Brain microvascular endothelial cell (primary cell): Measurements from ENCODE around the gene MEF2A.
A peak's percentile ranks its signal among the peaks of the same experiment; 100 is the strongest.

Experiments used
- DNase-seq: peaks from one replicate; pipeline ENCODE4 v3.0.0-alpha.2; 2020
- H3K27ac ChIP-seq: fragments of 250-450 bp; sonication (Bioruptor Pico); 2 replicates; pipeline ENCODE4 v1.5.1; 2020; ENCODE audit warnings: mild to moderate bottlenecking, moderate library complexity
- H3K27me3 ChIP-seq: fragments of 250-450 bp; sonication (Bioruptor Pico); replicated peaks from 2 replicates; pipeline ENCODE4 v1.5.1; 2020; ENCODE audit warnings: mild to moderate bottlenecking
- H3K36me3 ChIP-seq: fragments of 250-450 bp; sonication (Bioruptor Pico); replicated peaks from 2 replicates; pipeline ENCODE4 v1.5.1; 2020; ENCODE audit warnings: mild to moderate bottlenecking
- H3K4me3 ChIP-seq: 2 replicates; pipeline ENCODE4 v1.5.1; 2011; ENCODE audit warnings: low read depth, mild to moderate bottlenecking, control low read depth, low read length, moderate library complexity
- CTCF ChIP-seq: IDR thresholded peaks from 2 replicates; pipeline ENCODE4 v1.5.1; 2011; ENCODE audit warnings: low read depth, mild to moderate bottlenecking, moderate library complexity, low read length, control low read depth, inconsistent platforms; ENCODE audit errors: missing control alignments
- in situ Hi-C: cut with HindIII; loops from 2 replicates; pipeline ENCODE4 v1.10.0; 2017; ENCODE audit warnings: low sequenced_read_pairs, low pct_ligation_motif_present

The MEF2A gene

GRCh38 chr15:99536422-99537040 is 29.3 kb upstream of the MEF2A start:
- DNase-seq = peak; percentile 83
- TF ChIP-seq CTCF = no peak
- peak overlapping the region; percentile 72 for H3K27ac ChIP-seq
- in situ Hi-C loops = no loop called here
- H3K36me3 ChIP-seq = no peaks in the 10 kb centered on the region
- H3K4me3 ChIP-seq = no peak overlapping the region
- H3K27me3 ChIP-seq = no peaks in the 10 kb centered on the region

GRCh38 chr15:99537344-99537743 is 28.4 kb upstream of the MEF2A start:
- Histone ChIP-seq H3K4me3 (no peak overlapping the region), H3K27me3 (no peaks in the 10 kb centered on the region), H3K27ac (peak overlapping the region; percentile 72), H3K36me3 (no peaks in the 10 kb centered on the region)
- TF ChIP-seq CTCF = no peak
- in situ Hi-C loops = no loop called here
- peak; percentile 47 for DNase-seq

GRCh38 chr15:99538261-99538660 is 27.5 kb upstream of the MEF2A start:
- H3K4me3 ChIP-seq = no peak overlapping the region
- TF ChIP-seq CTCF = no peak
- DNase-seq = no peak
- in situ Hi-C loops = no loop called here
- H3K36me3 ChIP-seq = no peaks in the 10 kb centered on the region
- H3K27me3 ChIP-seq = no peaks in the 10 kb centered on the region
- H3K27ac ChIP-seq = no peak overlapping the region

- H3K27me3 ChIP-seq = no peaks in the 10 kb centered on the region
- in situ Hi-C loops = no loop called here
These were observed 23.0 kb upstream of the MEF2A start for GRCh38 chr15:99542828-99543227.

GRCh38 chr15:99545605-99546004 is 20.2 kb upstream of the MEF2A start:
- in situ Hi-C loops = no loop called here

More at GRCh38 chr15:99542828-99543227, 23.0 kb upstream of the MEF2A start:
- TF ChIP-seq CTCF = no peak
- no peaks in the 10 kb centered on the region for H3K36me3 ChIP-seq
- no peak overlapping the region for H3K4me3 ChIP-seq
- H3K27ac ChIP-seq = no peak overlapping the region
- DNase-seq = no peak

More at GRCh38 chr15:99545605-99546004, 20.2 kb upstream of the MEF2A start:
- H3K36me3 ChIP-seq = no peaks in the 10 kb centered on the region
- H3K4me3 ChIP-seq = no peak overlapping the region
- no peak for TF ChIP-seq CTCF
- no peaks in the 10 kb centered on the region for H3K27me3 ChIP-seq
- no peak for DNase-seq
- no peak overlapping the region for H3K27ac ChIP-seq
